ENCODE measurements around the gene DOK5. TPM values are rescaled to one million over a fixed set of nuclear protein-coding genes. Genes with fewer than 3 reads are reported as not detected.

DOK5 gene
- total and polyA plus RNA-seq, 2 of the 8 experiments (the other 6 are each of a cell fraction or from before 2014, with no cell fraction given), result 8.9 to 15.0 TPM

- TF ChIP-seq CHD7 (IDR thresholded peaks at IDR 0.05; ENCODE audit: insufficient replicate concordance, low read length), result no peak
- TF ChIP-seq JUN (IDR thresholded peaks at IDR 0.05; ENCODE audit: low read depth, low read length), result no peak
- no peak for TF ChIP-seq POLR2A (IDR thresholded peaks at IDR 0.05; ENCODE audit: control extremely low read depth in 1 of 2, low read depth in 2 of 2, low read length in 2 of 2)
Observed at GRCh38 chr20:54549658-54550326, 74.4 kb downstream of the DOK5 start (continued).
